ENCODE results near the gene LIX1.

DNA sequence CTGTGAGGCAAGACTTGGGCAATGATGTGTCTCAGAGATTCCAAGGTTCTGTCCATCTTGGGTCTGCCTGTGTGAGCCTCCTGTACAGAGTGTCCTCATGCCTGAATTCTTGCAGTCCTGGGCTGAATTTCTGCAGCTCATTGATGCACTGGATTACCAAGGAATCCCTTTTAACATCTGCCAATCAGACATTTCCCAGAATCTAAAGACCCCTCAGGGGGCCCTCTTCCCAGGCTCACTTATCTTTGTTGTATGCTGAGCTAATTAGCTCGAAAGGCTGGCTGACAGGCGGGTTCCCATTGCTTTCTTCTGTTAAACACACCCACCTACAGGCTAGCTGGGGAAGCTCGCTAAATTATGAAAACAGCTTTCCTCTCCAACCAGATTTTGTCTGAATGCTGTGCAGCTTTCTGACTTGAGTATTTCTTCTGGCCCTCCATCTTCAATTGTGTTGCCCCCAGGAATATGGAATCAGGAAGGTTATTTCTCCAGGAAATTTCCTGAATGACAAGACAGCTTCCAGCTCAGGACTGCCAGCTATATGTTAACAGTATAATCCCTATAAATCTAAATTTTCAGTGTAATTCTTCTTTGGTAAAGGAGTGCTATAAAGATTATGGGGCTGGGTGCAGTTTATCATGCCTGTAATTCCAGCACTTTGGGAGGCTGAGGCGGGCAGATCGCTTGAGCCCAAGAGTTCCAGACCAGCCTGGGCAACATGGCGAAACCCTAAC, at the start of gene LIX1:
- TF ChIP-seq CTCF (IDR thresholded peaks at IDR 0.05), result peak in 2 of 3 experiments; percentile 39 to 45
- no peak for TF ChIP-seq POLR2A (IDR thresholded peaks at IDR 0.05)
